NCI-H146 treated with DMSO at 0.1 percent for 48 hours (cell line): ENCODE measurements around the gene E2F7.
A peak's percentile ranks its signal among the peaks of the same experiment; 100 is the strongest.

Experiments used
- DNase-seq: peaks from one replicate; lab custom pipeline; 2025; ENCODE audit not compliant: unreplicated experiment; lab: John Stamatoyannopoulos, UW

The E2F7 gene

DNA sequence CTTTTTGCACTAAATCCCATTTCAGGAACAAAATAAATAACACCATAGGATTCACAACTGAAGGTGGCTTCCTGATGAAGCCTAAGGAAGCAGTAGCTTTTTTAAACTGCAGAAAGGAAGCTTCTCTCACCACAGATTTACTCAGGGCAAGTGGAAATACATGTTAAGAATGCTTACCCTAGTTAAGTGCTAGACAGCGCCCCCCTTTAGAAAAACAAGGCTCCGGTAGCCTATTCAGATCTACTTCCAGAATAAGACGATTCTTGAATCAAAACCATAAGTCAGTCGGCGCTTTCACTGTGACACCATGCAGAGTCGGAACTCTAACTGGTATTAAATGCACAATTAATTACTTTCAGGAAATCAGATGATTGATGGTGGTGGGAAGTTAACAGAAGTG lies 41.9 kb downstream of the E2F7 start:
- DNase-seq, result no peak

DNA sequence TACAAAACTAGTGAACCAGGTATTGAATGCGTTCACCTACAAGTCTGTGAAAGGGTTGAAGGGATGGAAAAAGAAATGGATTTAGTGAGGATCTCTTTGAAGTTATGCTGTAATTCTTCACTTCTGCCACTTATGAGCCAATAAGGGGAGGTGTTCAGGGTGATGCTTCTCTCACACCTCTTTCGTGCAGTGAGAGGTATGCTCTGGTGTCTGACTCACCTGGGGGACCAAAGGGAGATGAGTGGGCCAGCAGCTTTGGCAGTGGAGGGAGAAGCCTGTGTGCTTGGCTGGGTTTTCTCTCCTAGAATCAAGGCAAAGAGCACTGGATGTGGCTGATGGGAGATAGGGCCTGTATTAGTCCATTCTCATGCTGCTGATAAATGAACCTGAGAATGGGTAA lies 45.4 kb downstream of the E2F7 start:
- DNase-seq, result no peak

DNA sequence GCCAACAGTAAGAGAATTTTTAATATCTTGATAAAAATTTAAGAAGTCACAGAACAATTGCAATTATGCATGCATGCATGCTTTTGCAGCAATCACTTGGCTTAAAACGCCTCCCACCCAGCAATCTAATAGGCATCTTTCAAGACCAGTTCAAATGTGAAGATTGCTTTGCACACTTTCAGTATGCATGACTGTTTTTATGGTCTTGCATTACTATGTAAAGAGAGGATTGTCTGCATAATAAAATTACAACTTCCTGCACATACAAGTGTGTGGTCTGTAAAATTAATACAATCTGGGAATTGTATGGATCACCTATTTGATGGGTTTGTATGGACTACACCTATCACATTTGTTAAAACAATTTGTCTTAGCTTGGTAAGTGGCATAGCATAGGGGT lies 48.8 kb downstream of the E2F7 start:
- DNase-seq, result no peak

DNA sequence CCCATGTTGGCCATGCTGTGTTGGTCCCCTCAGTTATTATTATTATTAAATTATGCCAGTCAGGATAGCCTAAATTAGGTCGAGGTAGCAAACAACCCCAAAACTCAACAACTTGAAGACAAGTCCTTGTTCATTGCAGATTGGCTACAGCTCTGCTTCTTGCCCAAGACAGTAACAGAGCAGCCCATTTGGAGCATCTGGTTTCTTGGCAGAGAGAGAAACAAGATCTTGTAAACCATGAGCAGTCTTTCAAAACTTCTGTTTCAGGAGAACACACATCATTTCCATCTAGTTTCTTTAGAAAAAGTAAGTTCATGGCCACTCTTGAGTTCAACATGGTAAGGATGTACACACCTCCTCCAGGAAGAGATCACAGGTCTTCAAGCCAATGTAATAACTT lies 52.3 kb downstream of the E2F7 start:
- no peak for DNase-seq

DNA sequence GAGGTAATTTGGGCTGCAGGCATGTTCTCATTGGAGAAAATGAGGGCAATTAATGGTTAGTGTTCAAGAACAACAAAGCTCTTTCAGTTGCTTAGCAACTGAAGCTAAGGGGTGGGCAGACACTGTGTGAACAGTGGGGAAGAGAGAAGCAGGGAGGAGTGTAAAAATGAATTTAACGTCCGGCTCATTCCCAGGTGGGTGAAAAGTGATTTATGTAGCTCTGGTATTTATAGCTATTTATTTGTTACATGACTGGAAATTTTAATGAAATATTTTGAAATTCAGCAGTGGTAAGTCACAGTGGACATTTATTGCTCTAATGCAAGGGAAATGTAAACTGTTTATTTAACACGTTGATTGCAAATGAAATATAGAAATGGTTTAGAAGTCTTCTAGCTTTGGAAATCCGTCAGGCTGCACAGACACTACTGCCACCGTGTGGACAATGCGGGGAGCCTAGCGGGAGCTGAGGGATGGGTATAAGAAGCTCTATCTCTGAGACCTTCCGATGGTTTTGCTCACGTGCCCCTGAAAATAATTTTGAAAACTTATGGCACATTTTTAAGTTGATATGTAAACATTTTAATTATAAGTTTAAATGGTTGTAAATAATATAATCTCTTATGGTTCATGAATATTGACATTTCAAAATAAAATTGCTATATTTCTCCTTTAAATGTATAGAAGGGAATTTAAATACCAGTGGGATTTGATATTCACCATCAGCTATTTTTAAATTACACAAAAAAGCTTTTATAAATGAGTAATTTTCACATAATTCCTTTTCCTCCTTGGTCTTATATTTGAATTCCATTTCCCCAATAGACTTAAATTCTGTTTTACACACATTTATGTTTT lies 54.4 kb downstream of the E2F7 start:
- peak; percentile 83 for DNase-seq

DNA sequence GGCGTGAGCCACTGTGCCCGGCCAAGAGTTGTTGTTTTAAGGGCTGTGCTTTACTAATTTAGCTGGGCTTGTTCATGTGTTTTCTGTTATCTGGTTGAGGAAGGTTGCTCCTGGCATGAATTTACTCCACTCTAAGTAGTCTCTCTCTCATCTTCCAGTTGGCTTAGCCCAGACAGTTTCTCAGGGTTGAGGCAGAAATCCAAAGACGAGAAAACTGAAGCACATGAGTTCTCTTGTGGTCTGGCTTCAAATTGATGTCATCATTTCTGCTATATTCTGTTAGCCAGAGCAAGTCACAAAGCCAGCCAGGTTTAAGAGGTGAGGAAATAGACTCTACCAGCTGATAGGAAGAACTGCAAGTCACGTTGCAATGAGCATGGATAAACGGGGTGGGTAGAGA lies 57.9 kb downstream of the E2F7 start:
- DNase-seq, result no peak

DNA sequence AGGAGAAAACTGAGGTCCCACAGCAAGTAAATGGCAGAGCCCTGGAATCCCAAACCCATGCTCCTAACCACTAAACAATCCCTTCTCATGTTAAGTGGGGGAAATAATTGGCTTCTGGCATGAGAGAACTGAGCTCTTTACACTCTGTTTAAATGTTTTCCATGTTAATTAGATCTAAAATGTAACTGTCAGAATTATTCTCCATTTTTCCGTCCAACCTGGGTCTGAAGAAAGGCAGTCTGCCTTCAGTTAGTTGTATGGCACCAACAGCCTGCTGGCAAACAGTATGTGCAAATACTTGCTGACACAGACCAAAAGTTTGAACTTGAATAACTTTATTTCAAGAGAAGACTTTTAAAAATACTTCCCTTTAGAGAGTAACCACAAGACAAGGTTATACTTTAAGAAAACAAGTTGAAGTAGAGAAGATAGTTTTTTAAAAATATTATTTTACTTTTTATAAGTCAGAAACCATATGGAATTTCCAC lies 59.7 kb downstream of the E2F7 start:
- no peak for DNase-seq

DNA sequence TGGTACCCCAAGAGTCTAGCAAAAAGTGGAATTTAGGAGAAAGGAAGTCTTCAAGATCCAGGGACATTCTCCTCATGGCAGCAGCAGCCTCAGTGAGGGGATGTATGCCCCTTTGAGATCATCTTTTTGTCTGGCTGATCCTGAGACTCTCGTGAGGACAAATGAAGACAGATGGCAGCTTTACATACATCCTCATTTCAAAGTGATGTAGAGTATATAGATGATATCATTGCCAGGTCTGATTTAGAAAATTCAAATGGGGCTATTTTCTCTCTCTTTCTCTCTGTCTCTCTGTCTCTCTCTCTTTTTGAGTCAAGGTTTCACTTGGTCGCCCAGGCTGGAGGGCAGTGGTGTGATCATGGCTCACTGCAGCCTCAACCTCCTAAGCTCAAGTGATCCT lies 61.5 kb downstream of the E2F7 start:
- no peak for DNase-seq

DNA sequence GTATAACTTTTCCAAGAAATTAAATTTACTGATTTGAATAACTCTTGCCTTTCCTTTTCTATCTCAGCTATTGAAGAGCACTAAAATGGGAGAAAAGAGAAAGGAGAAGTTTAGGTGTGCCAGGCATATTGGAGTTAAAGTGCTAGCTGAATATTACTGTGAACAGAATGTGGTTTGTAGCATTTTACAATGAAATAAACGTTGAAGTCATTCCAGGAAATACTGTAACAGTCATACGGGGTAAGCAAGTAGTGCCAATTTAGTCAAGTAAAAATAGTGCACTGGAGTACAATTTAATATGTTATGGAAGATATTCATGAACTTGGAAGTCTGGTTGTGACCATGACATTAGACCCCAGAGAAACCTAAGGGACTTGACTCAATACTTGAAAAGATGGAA lies 62.1 kb downstream of the E2F7 start:
- DNase-seq, result no peak

DNA sequence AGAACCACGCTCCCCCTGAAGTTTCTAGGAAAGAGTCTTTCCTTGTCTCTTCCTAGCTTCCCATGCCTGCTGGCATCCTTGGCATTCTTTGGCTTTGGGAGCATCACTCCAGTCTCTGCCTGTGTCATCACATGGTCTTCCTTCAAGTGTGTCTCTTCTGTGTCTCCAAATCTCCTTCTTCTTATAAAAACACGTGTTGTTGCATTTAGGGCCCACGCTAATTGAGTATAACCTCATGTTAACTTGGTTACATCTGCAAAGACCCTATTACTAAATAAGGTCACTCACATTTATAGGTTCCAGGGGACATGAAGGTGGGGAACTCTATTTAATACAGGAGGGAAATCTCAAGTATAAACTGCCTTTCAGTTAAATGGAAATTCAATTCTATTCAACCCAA lies 63.0 kb downstream of the E2F7 start:
- no peak for DNase-seq

DNA sequence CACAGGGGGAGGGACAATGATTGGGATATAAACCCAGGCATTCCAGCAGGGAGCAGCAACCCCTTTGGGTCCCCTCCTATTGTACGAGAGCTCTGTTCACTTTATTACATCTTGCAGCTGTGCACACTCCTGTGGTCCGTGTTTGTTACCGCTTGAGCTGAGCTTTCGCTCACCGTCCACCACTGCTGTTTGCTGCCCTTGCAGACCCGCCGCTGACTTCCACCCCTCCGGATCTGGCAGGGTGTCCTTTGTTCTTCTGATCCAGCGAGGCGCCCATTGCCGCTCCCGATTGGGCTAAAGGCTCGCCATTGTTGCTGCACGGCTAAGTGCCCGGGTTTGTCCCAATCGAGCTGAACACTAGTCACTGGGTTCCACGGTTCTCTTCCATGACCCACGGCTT lies 64.1 kb downstream of the E2F7 start:
- peak; percentile 68 for DNase-seq

DNA sequence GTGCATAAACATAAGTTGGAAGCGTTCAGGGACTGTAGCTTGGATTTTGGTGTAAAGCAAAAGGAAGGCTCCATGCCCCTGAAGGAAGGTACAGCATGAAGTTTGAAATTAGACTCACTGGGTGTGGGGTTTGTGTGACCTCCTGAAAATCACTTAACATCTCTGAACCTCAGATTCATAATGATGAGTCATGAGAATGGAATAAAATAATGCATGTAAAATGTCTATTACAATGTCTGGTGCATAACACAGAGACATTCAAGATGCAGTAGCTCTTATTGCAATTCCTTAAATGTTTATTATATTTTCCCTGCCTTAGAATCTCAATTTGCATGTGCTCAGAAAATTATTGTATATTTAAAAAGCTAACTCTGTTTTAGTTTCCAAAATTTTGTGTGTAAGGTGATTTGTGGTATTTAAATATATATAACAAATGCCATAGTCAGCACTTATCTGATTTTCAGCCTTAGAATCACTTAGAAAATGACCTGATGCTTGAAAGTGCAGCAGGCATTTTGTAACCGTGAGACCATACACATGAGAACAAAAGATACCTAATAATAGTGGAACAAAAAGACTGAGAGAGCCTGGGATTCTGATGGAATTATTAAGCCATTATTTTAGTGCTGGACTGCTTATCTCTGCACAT lies 66.3 kb downstream of the E2F7 start:
- DNase-seq, result no peak

DNA sequence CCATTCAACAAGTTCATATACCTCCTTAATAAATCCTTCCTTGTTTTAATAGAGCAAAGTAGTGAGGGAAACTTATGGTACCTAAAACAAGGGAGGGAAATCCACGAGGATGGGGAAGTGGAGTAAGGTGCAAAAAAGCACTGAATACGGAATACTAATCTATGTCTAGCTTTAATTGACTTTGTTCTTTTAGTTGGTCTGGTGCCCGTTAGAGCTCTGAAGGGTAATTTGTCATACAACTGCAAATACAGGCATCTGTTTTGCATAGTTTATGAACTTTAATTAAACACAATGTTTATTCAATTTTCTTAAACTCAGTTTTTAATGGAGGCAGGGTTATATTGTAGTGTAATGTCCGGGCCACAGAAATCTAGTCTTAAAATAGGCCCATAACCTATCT lies 67.0 kb downstream of the E2F7 start:
- no peak for DNase-seq

DNA sequence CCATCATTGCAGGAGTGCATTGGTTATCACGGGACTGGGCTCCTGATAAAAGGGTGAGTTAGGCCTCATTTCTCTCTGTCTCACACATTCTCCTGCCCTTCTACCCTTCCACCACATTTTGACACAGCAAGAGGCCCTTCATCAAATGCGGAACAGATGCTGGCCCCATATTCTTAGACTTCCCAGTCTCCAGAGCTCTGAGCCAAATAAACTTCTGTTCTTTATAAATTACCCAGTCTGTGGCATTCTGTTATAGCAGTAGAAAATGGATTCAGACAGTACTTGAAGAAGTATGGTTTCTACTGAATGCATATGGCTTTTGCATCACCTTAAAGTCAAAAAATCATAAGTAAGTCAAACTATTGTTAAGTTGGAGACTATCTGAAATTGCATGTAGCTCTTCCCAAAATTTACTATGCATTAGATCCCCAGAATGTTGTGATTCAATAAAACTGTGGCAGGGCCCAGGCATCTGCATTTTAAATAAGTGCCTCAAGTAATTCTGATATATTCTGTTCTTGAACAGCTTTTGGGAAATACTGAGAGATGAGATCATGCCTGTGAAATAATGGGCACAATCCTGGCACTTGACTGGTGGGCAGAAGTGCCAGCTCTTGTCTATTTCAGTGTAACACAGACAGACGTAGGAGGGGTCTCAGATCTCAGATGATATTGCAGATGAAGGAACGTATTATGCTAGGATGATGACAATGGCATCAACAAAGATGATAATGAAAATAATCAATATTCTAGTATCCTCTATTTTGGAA lies 68.2 kb downstream of the E2F7 start:
- no peak for DNase-seq

DNA sequence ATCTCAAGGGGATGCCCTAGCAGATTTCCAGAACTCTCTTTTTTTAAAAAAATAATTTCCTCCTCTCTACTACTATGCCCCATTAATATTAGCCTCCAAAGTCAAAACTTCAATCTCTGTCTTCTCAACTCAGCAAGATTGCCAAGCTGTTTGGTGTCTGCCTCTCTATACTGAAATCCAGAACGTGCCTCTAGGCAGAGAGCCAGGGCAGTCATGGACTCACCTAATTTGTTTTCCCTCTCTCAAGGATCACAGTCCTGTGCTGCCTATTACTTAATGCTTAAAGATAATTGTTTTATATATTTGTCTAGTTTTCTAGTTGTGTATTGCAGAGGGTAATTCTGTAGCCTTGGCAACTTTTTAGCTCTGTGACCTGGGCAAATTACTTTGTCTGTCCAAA lies 74.7 kb downstream of the E2F7 start:
- DNase-seq, result no peak

DNA sequence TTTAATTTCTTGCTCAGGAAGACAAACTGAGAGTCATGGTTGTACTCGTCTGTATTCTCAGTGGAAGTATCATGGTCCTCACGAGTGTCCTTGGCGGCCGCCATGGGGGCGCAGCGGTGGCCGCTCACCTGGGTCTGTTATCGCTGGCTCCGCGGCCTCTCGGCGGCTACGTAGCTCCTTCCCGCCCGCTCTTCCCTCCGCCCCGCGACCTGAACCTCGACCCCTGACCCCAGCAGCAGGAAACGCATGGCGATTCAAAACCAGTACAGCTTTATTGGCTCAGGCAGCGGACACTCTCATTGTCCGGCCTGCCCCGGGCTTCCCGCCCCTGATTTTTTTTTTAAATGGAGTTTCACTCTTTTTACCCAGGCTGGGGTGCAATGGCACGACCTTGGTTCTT lies 80.8 kb downstream of the E2F7 start:
- no peak for DNase-seq

DNA sequence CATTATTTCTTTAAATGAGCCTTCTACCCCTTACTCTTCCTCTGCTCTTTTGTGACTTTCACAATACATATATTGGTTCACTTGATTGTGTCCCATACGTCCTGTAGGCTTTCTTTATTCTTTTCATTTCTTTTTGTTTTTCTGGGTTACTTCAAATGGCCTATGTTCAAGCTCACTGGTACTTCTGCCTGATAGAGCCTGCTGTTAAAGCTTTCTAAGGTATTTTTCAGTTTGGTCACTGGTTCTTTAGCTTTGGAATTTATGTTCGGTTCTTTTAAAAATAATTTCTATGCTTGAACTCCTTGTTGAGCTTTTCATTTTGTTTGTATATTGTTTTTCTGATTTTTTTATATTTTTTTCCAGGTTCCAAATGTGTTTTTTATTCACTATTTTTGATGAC lies 81.9 kb downstream of the E2F7 start:
- no peak for DNase-seq

DNA sequence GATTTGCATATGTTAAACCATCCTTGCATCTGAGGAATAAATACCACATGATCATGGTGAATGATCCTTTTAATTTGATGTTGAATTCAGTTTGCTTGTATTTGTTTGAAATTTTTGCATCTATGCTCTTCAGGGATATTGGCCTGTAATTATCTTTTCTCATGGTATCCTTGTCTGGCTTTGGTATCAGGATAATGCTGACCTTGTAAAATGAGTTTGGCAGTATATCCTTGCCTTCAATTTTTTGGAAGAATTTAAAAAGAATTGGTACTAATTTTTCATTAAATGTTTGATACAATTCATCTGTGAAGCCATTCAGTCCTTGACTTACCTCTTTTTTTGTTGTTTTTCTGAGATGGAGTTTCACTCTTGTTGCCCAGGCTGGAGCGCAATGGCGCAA lies 85.2 kb downstream of the E2F7 start:
- no peak for DNase-seq

DNA sequence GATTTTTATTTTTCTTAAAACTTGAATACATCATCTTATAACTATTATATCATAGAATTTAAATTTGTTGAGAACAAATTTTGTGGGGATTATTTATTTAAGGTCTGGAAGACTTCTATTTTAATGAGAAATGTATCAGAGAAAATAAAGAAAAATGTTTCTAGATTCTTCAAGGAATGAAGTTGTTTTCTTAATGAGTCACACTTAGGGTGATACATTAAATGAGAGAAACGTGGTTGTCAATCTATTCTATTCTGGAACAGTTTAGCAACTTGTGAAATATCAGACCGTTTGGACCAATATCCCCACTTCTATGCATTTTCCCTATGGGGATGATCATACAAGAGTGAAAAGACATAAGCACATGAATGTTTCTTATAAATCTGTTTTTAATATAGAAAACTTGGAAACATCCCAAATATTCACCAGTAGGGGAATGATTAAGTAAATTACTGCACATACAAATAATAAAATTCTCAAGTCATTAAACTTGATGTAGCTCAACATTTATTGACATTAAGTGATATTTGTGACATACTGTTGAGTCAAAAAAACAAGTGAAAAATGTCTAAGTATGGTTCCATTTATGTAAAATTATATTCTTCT lies 88.5 kb downstream of the E2F7 start:
- no peak for DNase-seq
